B cell (primary cell): ENCODE data around the gene CIZ1. TPM values are rescaled to one million over a fixed set of nuclear protein-coding genes. Genes with fewer than 3 reads are reported as not detected.

Source experiments
- ATAC-seq: fragments of 200-7000 bp; cut with Tn5 transposase; one replicate; pipeline ENCODE4 v1.10.0; 2021; ENCODE audit warnings: low read depth, mild to moderate bottlenecking, moderate number of reproducible peaks, moderate library complexity
- CTCF ChIA-PET: fragments of 350-600 bp; sonication (Branson Sonifier 250); formaldehyde crosslinking; loops from one replicate; lab custom pipeline; 2021; ENCODE audit warnings: antibody characterized with exemption, inconsistent platforms; lab: Charles Lee
- POLR2A ChIA-PET: fragments of 350-600 bp; sonication (Branson Sonifier 250); formaldehyde crosslinking; loops from one replicate; lab custom pipeline; 2021; ENCODE audit warnings: antibody characterized with exemption; lab: Charles Lee
- DNase-seq: peaks from one replicate; pipeline ENCODE4 v3.0.0; 2013
- H2AFZ ChIP-seq: 2 replicates; pipeline ENCODE4 v1.6.1; 2012; ENCODE audit warnings: mild to moderate bottlenecking, low read depth, low read length; ENCODE audit not compliant: insufficient read depth, poor library complexity, severe bottlenecking
- H3K27ac ChIP-seq, 2 donors: 1 replicate in 1 of 2; 2 replicates in 1 of 2; pipeline ENCODE4 v1.5.1; 2012 to 2013; ENCODE audit warnings: low read length in 2 of 2, mild to moderate bottlenecking in 2 of 2, moderate library complexity in 1 of 2
- H3K27me3 ChIP-seq, 4 experiments: fragments of 200-600 bp in 1 of 4; sonication (generic) in 1 of 4; replicated peaks in 1 of 4; 1 replicate in 2 of 4; 2 replicates in 2 of 4; pipeline versions ENCODE4 v1.6.1 to v1.7.0; 2013 to 2016; ENCODE audit warnings: low read length in 3 of 4, mild to moderate bottlenecking in 2 of 4, mixed read lengths in 1 of 4, moderate library complexity in 1 of 4; ENCODE audit not compliant: insufficient read depth in 4 of 4, control insufficient read depth in 3 of 4; ENCODE audit errors: control extremely low read depth in 1 of 4
- H3K36me3 ChIP-seq, 2 experiments: replicated peaks in 1 of 2; 1 replicate in 1 of 2; 2 replicates in 1 of 2; pipeline versions ENCODE4 v1.6.1 to v1.7.1; 2013; ENCODE audit warnings: low read length in 1 of 2; ENCODE audit not compliant: insufficient read depth in 2 of 2, control insufficient read depth in 1 of 2; ENCODE audit errors: control extremely low read depth in 1 of 2, extremely low read depth in 1 of 2
- H3K4me1 ChIP-seq, 2 donors: fragments of 200-600 bp in 1 of 2; sonication (generic) in 1 of 2; 1 replicate in 1 of 2; 2 replicates in 1 of 2; pipeline versions ENCODE4 v1.5.1 to v1.6.1; 2013 to 2017; ENCODE audit warnings: low read length in 2 of 2; ENCODE audit not compliant: control insufficient read depth in 2 of 2, insufficient read depth in 2 of 2
- H3K4me2 ChIP-seq: replicated peaks from 2 replicates; pipeline ENCODE3; 2012; ENCODE audit warnings: mild to moderate bottlenecking, low read depth, low read length; ENCODE audit not compliant: poor library complexity, severe bottlenecking
- H3K4me3 ChIP-seq, 5 experiments: fragments of 200-600 bp in 1 of 5; sonication (generic) in 1 of 5; 1 replicate in 3 of 5; 2 replicates in 2 of 5; pipeline versions ENCODE4 v1.5.1 to v1.7.0; 2011 to 2016; ENCODE audit warnings: low read length in 4 of 5, mild to moderate bottlenecking in 4 of 5, low read depth in 2 of 5, control low read depth in 1 of 5, moderate library complexity in 1 of 5; ENCODE audit not compliant: insufficient read depth in 1 of 5; ENCODE audit errors: control extremely low read depth in 1 of 5, extremely low read depth in 1 of 5
- H3K79me2 ChIP-seq: fragments of 200-600 bp; sonication (generic); one replicate; pipeline ENCODE4 v1.6.0; 2016; ENCODE audit warnings: low read length; ENCODE audit not compliant: control insufficient read depth, insufficient read depth
- H3K9ac ChIP-seq: fragments of 200-600 bp; sonication (generic); 2 replicates; pipeline ENCODE4 v1.6.1; 2017; ENCODE audit warnings: mild to moderate bottlenecking, low read length, moderate library complexity
- H3K9me3 ChIP-seq, 3 donors: one replicate each; pipeline versions ENCODE4 v1.6.1 to v1.7.1; 2013; ENCODE audit warnings: low read length in 2 of 3; ENCODE audit not compliant: control insufficient read depth in 2 of 3, insufficient read depth in 1 of 3; ENCODE audit errors: control extremely low read depth in 1 of 3
- H4K20me1 ChIP-seq: 2 replicates; pipeline ENCODE4 v1.6.0; 2012; ENCODE audit warnings: mild to moderate bottlenecking, low read length; ENCODE audit not compliant: insufficient read depth, control insufficient read depth, poor library complexity, severe bottlenecking
- H3K27ac Mint-ChIP-seq: one replicate; pipeline ENCODE4 v1.8.0; 2021; ENCODE audit warnings: mixed read lengths
- H3K27me3 Mint-ChIP-seq: one replicate; pipeline ENCODE4 v1.8.0; 2021; ENCODE audit warnings: mixed read lengths
- H3K4me1 Mint-ChIP-seq: one replicate; pipeline ENCODE4 v1.8.0; 2021; ENCODE audit warnings: mixed read lengths
- H3K4me3 Mint-ChIP-seq: one replicate; pipeline ENCODE4 v1.8.0; 2021; ENCODE audit warnings: mixed read lengths
- H3K9me3 Mint-ChIP-seq: one replicate; pipeline ENCODE4 v1.8.0; 2022; ENCODE audit warnings: mixed read lengths; ENCODE audit not compliant: insufficient read depth
- EZH2 ChIP-seq: IDR thresholded peaks from 2 replicates; pipeline ENCODE4 v1.6.1; 2012; ENCODE audit warnings: borderline replicate concordance, low read depth, mild to moderate bottlenecking, moderate library complexity, low read length; ENCODE audit not compliant: insufficient read depth, poor library complexity, severe bottlenecking
- WGBS: methylation state at CpG from one replicate; pipeline ENCODE4 v1.1.5; 2013; ENCODE audit warnings: missing lambda C conversion rate; ENCODE audit not compliant: insufficient coverage; 5-methylcytosine and 5-hydroxymethylcytosine counted together
- intact Hi-C: fragments of 100-400 bp; cut with micrococcal nuclease; formaldehyde crosslinking; loops from one replicate; pipeline ENCODE4 v1.10.0; 2022
- polyA plus RNA-seq: library from polyadenylated mRNA; depleted of rRNA; stranded (reverse); fragments of >200 nt; gene quantifications from 2 replicates; pipeline ENCODE4 v1.2.3, GENCODE V29; 2012
- total RNA-seq, 2 donors: library from RNA; stranded (reverse); fragments of 120-200 nt in 1 of 2; gene quantifications; 1 replicate in 1 of 2; 2 replicates in 1 of 2; pipeline versions ENCODE4 v1.2.3 to v1.2.4, GENCODE V29; 2013 to 2022
- TF ChIP-seq, protein P1 (sequence below): fragments of 200-600 bp; IDR thresholded peaks from one replicate; pipeline ENCODE4 v1.8.0; 2022; ENCODE audit warnings: antibody characterized with exemption, mild to moderate bottlenecking

The CIZ1 gene
- total and polyA plus RNA-seq, 2 donors (not counting 1 experiment from before 2014, with no cell fraction given), result 79.9 to 160 TPM

GRCh38 chr9:128190013-128190412 lies 1.4 kb downstream of the CIZ1 start:
- H2AFZ ChIP-seq, result no peak overlapping the region
- no peaks in the 10 kb centered on the region for H3K9me3 Mint-ChIP-seq
- ATAC-seq, result no peak
- peak overlapping the region; percentile 68 for H3K27ac Mint-ChIP-seq
- H3K4me3 Mint-ChIP-seq, result peak overlapping the region; percentile 94
- no peak overlapping the region for H3K9ac ChIP-seq
- intact Hi-C loops, result loop anchor here (5.0 to 10.0 kb wide), 2 partner anchors 132 to 365 kb away; partner anchors contain the start of genes COQ4, SPTAN1 and TRUB2
- CTCF ChIA-PET, result interaction anchor here (1.1 to 2.0 kb wide), 3 partner anchors 11 to 151 kb away, joined by 4 to 5 read pairs (median 5); no protein-coding TSS in a partner anchor
- no peak for TF ChIP-seq EZH2
- TF ChIP-seq, protein P1, sequence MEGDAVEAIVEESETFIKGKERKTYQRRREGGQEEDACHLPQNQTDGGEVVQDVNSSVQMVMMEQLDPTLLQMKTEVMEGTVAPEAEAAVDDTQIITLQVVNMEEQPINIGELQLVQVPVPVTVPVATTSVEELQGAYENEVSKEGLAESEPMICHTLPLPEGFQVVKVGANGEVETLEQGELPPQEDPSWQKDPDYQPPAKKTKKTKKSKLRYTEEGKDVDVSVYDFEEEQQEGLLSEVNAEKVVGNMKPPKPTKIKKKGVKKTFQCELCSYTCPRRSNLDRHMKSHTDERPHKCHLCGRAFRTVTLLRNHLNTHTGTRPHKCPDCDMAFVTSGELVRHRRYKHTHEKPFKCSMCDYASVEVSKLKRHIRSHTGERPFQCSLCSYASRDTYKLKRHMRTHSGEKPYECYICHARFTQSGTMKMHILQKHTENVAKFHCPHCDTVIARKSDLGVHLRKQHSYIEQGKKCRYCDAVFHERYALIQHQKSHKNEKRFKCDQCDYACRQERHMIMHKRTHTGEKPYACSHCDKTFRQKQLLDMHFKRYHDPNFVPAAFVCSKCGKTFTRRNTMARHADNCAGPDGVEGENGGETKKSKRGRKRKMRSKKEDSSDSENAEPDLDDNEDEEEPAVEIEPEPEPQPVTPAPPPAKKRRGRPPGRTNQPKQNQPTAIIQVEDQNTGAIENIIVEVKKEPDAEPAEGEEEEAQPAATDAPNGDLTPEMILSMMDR, result no peak
- H3K79me2 ChIP-seq, result peaks cover 43% of the 10 kb centered on the region
- no peak overlapping the region for H3K4me3 ChIP-seq
- H3K27me3 ChIP-seq, result no peaks in the 10 kb centered on the region
- WGBS, result 94% methylated on average over 2 of the region's 2 CpGs
- peaks cover 29% of the 10 kb centered on the region for H3K4me1 Mint-ChIP-seq
- H3K4me2 ChIP-seq, result peak overlapping the region; percentile 75
- POLR2A ChIA-PET, result interaction anchor here (0.7 to 1.6 kb wide), 2 partner anchors 30 to 739 kb away, joined by 8 to 11 read pairs; partner anchors contain the start of genes BBLN, LRSAM1 and RPL12
- H3K9me3 ChIP-seq, result no peaks in the 10 kb centered on the region
- no peak overlapping the region for H3K27ac ChIP-seq
- H4K20me1 ChIP-seq, result no peaks in the 10 kb centered on the region
- H3K36me3 ChIP-seq, result peaks cover 0 to 24% of the 10 kb centered on the region in 2 experiments
- peaks cover 12 to 24% of the 10 kb centered on the region in 2 donors for H3K4me1 ChIP-seq
- no peaks in the 10 kb centered on the region for H3K27me3 Mint-ChIP-seq
- DNase-seq, result peak; percentile 14

DNA sequence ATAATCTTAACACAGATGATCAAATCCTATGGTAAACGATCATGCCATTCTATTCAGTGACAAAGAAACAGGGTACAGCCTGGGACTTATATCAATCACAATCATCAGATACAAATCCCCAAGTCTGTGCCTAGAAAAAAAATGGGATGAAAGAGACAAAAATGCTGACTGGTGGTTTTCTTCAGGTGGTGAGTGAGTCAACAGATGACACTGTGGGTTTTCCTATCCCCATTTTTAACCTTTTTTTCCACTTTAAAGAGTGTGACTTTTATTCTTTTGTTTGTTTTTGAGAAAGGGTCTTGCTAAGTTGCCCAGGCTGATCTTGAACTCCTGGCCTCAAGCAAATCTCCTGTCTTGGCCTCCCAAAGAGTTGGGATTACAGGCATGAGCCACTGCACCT lies 3.2 kb downstream of the CIZ1 start:
- Histone ChIP-seq H2AFZ (no peak overlapping the region), H4K20me1 (no peaks in the 10 kb centered on the region), H3K9me3 (no peaks in the 10 kb centered on the region), H3K4me2 (no peak overlapping the region), H3K79me2 (peaks cover 43% of the 10 kb centered on the region), H3K36me3 (peaks cover 0 to 34% of the 10 kb centered on the region in 2 experiments), H3K4me1 (peaks cover 12 to 24% of the 10 kb centered on the region in 2 donors), H3K27ac (no peak overlapping the region), H3K27me3 (no peaks in the 10 kb centered on the region), H3K9ac (no peak overlapping the region), H3K4me3 (no peak overlapping the region)
- peaks cover 28% of the 10 kb centered on the region for H3K4me1 Mint-ChIP-seq
- TF ChIP-seq, protein P1, result no peak
- TF ChIP-seq EZH2, result no peak
- ChIA-PET POLR2A (interaction anchor here (0.6 to 0.7 kb wide), 2 partner anchors 59 to 80 kb away, joined by 3 to 4 read pairs; no protein-coding TSS in a partner anchor), CTCF (interaction anchor here (1.3 kb wide), 1 partner anchor 153 kb away, joined by 3 read pairs; no protein-coding TSS in a partner anchor)
- H3K27ac Mint-ChIP-seq, result no peak overlapping the region
- H3K4me3 Mint-ChIP-seq, result no peak overlapping the region
- DNase-seq (no peak), ATAC-seq (no peak)
- no peaks in the 10 kb centered on the region for H3K9me3 Mint-ChIP-seq
- no CpG with 5 or more reads among the region's 1 CpG for WGBS
- no peaks in the 10 kb centered on the region for H3K27me3 Mint-ChIP-seq
- intact Hi-C loops, result no loop called here
